ENCODE measurements around the gene MOCS1. TPM values are rescaled to one million over a fixed set of nuclear protein-coding genes. Genes with fewer than 3 reads are reported as not detected.

Gene MOCS1
- total RNA-seq, 2 experiments from 2014 or later: 1.7 to 1.8 TPM

DNA sequence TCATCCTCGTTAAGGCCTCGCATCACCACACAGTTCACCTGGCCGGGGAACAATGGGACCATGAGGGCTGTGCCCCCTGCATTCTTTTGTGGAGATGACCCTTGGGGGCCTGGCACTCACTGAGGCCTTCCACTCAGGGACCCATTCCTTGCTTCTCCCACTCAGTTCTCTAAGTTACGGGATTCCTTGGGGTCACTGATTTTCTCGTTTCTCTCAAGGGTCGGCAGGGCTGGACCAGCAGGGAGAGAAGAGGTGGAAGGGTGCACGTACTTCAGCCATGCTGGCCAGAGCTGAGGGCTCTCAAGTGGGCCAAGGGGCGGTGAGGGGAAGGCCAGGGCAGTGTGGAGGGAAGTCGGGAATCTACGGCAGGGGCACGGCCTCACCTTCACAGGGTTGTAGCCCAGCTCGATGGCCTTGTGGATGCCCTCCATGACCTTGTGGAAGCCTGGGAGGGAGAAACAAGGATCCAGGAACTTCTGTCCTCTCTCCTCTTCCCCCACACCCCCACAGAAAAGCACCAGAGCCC is 20.8 kb downstream of the MOCS1 start:
- ChIA-PET POLR2A (no interaction called here), CTCF (no interaction called here)
- no peaks in the 10 kb centered on the region for H3K4me1 Mint-ChIP-seq
- H3K27ac Mint-ChIP-seq: no peak overlapping the region
- no peaks in the 10 kb centered on the region for H3K27me3 Mint-ChIP-seq
- no peaks in the 10 kb centered on the region for H3K9me3 Mint-ChIP-seq
- DNase-seq: no peak
- H3K36me3 Mint-ChIP-seq (ENCODE audit: low read depth): no peaks in the 10 kb centered on the region
- no peak overlapping the region for H3K4me3 Mint-ChIP-seq

DNA sequence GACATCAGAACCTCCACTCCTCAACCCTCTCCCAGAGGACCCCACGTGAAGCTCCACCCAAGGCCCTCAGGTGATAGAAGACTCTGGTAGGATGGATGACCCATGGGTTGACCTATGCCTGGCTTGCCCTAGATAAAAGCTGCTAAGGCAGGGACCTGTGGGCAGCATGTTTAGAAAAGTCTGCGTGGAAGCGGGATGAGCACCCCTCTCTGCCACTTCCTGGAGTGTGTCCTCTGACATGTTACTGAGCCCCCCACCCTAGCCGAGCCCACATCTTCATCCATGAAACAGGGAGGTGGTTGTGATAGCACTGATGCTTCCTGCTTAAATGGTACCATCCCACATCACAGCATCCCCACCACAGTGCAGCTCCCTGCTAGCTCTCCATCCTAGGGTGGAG is 21.8 kb downstream of the MOCS1 start:
- no peak for DNase-seq
- H3K36me3 Mint-ChIP-seq (ENCODE audit: low read depth): no peaks in the 10 kb centered on the region
- POLR2A ChIA-PET: no interaction called here

DNA sequence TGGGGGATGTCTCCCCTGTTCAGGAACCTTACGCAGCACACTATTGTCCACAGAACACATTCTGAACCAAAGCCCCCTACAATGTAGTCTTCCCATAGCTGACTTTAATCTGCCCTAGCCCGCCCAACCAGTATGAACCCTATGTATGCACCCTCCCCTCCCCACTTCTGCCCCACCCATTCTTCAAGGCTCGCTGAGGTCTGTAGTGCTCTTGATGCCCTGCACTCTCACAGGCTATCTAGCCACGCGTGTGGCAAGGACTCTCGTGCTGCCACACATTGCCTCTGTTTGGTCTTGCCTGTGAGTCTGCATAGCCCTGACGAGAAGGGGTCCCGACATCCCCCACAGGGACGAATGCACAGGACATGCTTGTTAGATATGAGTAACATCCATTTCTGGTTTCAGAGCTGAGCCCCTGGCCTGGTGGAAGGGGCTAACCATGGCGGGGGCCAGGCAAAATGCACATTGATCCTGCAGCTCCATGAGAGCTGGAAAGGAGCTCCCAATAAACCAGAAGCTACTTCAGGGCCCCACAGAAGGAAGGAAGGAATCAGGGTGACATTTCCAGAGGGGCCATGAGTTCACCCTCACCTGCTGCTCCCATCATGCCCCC is 22.6 kb downstream of the MOCS1 start:
- ChIA-PET POLR2A (no interaction called here), CTCF (interaction anchor here (1.7 kb wide), 1 partner anchor 12 kb away, joined by 5 read pairs; no protein-coding TSS in a partner anchor)
- H3K36me3 Mint-ChIP-seq (ENCODE audit: low read depth): no peaks in the 10 kb centered on the region
- no peaks in the 10 kb centered on the region for H3K4me1 Mint-ChIP-seq
- no peaks in the 10 kb centered on the region for H3K27me3 Mint-ChIP-seq
- no peak overlapping the region for H3K4me3 Mint-ChIP-seq
- no peak overlapping the region for H3K27ac Mint-ChIP-seq
- DNase-seq: no peak
- H3K9me3 Mint-ChIP-seq: no peaks in the 10 kb centered on the region

More for the DNA sequence above, 21.8 kb downstream of the MOCS1 start:
- CTCF ChIA-PET: interaction anchor here (0.5 kb wide), 1 partner anchor 18 kb away, joined by 4 read pairs; no protein-coding TSS in a partner anchor
- H3K9me3 Mint-ChIP-seq: no peaks in the 10 kb centered on the region
- H3K27ac Mint-ChIP-seq: no peak overlapping the region
- H3K4me1 Mint-ChIP-seq: no peaks in the 10 kb centered on the region
- no peaks in the 10 kb centered on the region for H3K27me3 Mint-ChIP-seq
- no peak overlapping the region for H3K4me3 Mint-ChIP-seq

DNA sequence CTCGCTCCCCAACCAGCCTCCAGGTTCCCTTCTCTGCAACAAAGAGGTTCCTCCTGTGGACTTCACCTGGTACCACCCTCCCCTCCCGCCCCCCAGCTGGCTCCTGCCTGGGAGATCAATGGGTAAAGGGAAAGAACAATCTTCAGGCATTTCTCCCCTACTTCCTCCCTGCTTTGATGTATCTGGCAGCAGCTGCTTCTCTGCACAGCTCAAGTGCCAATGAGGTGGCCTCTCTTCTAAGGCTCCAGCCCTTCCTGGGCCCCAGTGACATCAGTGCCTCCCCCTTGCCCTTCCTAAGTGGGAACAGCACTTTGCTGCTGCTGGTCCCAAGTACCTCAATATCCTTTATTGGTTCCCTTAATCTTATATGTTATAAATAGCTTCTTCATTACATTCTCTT is 23.5 kb downstream of the MOCS1 start:
- POLR2A ChIA-PET: no interaction called here
- H3K4me1 Mint-ChIP-seq: no peaks in the 10 kb centered on the region
- H3K27me3 Mint-ChIP-seq: no peaks in the 10 kb centered on the region
- no peak for DNase-seq
- no peaks in the 10 kb centered on the region for H3K9me3 Mint-ChIP-seq
- CTCF ChIA-PET: interaction anchor here (0.9 to 1.7 kb wide), 2 partner anchors 11 to 17 kb away, joined by 3 to 5 read pairs; no protein-coding TSS in a partner anchor
- H3K4me3 Mint-ChIP-seq: no peak overlapping the region
- H3K27ac Mint-ChIP-seq: no peak overlapping the region
- H3K36me3 Mint-ChIP-seq (ENCODE audit: low read depth): no peaks in the 10 kb centered on the region

DNA sequence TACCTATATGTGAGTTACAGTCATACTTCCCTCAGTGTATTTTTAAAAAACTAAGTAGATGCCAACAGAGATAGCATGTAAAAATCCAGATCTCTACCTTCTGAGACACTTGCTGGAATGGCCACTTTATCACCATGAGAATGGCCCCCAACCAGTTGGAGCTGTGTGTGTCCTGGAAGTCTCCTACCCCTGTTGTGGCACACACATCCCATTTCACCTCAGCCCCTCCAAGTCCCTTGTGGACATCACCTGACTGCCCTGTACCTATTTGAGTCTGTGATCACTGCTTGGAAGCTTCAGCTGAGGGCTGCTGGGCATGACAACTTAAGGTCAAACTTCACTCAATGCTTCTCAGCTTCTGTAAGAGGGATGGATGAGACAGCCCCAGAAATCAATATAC is 24.1 kb downstream of the MOCS1 start:
- Mint-ChIP-seq H3K4me1 (no peaks in the 10 kb centered on the region), H3K4me3 (no peak overlapping the region), H3K27ac (no peak overlapping the region), H3K9me3 (no peaks in the 10 kb centered on the region), H3K36me3 (ENCODE audit: low read depth) (no peaks in the 10 kb centered on the region), H3K27me3 (no peaks in the 10 kb centered on the region)
- ChIA-PET CTCF (interaction anchor here (0.9 to 1.7 kb wide), 2 partner anchors 10 to 17 kb away, joined by 3 to 5 read pairs; no protein-coding TSS in a partner anchor), POLR2A (no interaction called here)
- DNase-seq: no peak

DNA sequence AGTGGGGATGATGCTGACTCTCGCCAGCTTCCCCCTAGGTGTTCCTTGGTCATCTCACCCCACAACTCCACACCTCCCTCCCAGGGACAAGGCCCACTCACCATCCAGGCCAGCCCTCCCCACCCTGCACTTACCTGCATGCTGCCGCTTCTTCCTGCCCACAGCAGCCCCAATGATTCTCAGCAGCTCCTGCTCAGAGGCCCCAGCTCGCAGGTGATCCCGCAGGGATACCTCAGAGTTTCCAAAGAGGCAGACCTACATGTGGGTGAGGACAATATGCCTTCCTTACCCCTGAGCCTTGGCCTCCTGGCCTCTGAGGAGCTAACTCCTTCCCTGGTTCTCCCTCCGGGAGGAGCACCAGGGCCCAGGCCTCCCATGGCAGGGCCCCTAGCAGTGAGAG is 24.6 kb downstream of the MOCS1 start:
- H3K27me3 Mint-ChIP-seq: no peaks in the 10 kb centered on the region
- H3K9me3 Mint-ChIP-seq: no peaks in the 10 kb centered on the region
- ChIA-PET CTCF (interaction anchor here (0.9 to 1.7 kb wide), 2 partner anchors 10 to 16 kb away, joined by 3 to 5 read pairs; no protein-coding TSS in a partner anchor), POLR2A (no interaction called here)
- no peaks in the 10 kb centered on the region for H3K4me1 Mint-ChIP-seq
- DNase-seq: no peak
- no peak overlapping the region for H3K27ac Mint-ChIP-seq
- H3K4me3 Mint-ChIP-seq: no peak overlapping the region
- H3K36me3 Mint-ChIP-seq (ENCODE audit: low read depth): no peaks in the 10 kb centered on the region

DNA sequence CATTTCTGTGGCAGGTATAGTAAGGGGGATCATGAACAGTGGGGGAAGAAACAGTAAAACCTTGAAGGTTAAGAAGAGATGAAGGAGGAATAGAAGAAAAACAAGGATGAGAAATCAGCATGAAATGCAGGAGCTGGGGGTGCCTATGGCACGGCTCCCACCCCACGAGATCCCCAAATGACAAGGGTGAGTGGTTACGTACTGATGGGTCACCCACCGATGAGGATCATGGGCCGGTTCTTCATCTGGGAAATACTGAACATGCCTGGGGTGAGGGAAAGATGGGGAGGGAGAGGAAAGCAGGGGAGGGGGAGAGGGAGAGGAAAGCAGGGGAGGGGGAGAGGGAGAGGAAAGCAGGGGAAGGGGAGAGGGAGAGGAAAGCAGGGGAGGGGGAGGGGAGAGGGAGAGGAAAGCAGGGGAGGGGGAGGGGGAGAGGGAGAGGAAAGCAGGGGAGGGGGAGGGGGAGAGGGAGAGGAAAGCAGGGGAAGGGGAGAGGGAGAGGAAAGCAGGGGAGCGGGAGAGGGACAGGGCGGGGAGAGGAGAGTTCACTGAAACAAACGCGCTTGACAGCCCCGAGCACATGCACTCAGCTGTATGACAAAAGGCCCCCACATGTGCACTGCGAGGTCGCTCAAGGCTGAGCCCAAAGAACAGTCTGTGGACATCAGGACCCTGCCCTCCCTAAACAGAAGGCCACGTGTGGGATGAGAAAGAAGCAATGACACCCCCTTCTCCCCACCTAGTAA is 25.3 kb downstream of the MOCS1 start:
- Mint-ChIP-seq H3K9me3 (no peaks in the 10 kb centered on the region), H3K4me1 (no peaks in the 10 kb centered on the region), H3K27me3 (no peaks in the 10 kb centered on the region), H3K36me3 (ENCODE audit: low read depth) (no peaks in the 10 kb centered on the region), H3K27ac (no peak overlapping the region), H3K4me3 (no peak overlapping the region)
- POLR2A ChIA-PET: no interaction called here
- no peak for DNase-seq
- CTCF ChIA-PET: no interaction called here

DNA sequence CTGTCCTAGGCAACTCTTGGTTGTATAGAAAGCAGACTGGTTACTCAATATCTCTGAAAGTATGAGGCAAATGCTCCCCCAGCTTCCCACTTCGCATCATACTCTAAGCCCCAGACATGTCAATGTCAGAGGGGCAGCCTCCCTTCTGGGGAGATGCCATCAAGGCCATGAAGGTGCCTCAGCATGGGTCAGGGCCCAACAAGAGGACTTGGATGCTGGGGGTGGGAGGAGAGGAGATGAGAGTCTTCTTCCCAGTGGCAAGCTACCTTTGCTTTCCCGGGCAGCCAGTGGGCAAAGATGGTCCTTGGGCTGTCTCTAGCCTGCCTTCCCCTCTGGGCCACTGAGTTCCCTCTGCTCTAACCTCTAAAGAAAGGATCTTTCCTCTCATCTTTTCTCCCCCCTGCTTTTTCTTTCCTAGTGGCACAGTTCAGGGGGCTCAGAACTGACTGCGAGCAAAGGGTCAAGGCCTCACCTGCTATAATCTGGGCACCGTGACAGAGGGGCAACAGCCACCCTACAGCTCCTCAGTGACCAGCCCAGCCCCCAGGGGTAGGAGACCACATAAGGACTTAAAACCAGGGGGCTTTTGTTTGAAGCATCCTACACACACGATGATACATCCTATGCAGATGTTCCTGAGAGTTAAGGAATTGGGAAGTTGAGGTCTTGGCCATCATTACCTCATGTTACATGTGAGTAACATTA is 26.2 kb downstream of the MOCS1 start:
- H3K9me3 Mint-ChIP-seq: no peaks in the 10 kb centered on the region
- H3K27ac Mint-ChIP-seq: no peak overlapping the region
- no peaks in the 10 kb centered on the region for H3K36me3 Mint-ChIP-seq (ENCODE audit: low read depth)
- no peaks in the 10 kb centered on the region for H3K4me1 Mint-ChIP-seq
- H3K4me3 Mint-ChIP-seq: no peak overlapping the region
- no peak for DNase-seq
- ChIA-PET CTCF (no interaction called here), POLR2A (no interaction called here)
- no peaks in the 10 kb centered on the region for H3K27me3 Mint-ChIP-seq

DNA sequence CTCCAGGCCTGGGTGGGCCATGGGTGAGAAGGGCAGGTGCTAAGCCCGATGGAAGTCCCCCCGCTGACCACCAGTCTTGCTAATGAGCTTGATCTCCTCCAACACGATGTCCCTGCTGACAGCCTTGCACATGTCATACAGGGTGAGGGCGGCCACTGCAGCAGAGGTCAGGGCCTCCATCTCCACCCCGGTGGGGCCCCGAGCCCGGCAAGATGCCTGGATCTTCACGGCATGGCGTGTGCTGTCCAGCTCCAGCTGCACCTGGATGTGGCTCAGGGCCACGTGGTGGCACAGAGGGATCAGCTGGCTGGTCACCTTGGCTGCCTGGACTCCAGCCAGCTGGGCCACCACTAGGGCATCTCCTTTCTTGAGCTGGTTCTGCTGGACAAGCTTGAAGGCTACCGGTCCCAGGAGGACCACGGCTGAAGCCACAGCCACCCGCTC is 27.9 kb downstream of the MOCS1 start:
- Mint-ChIP-seq H3K27ac (no peak overlapping the region), H3K4me3 (no peak overlapping the region), H3K27me3 (no peaks in the 10 kb centered on the region), H3K9me3 (no peaks in the 10 kb centered on the region), H3K36me3 (ENCODE audit: low read depth) (no peaks in the 10 kb centered on the region), H3K4me1 (no peaks in the 10 kb centered on the region)
- DNase-seq: no peak
- ChIA-PET CTCF (no interaction called here), POLR2A (no interaction called here)

DNA sequence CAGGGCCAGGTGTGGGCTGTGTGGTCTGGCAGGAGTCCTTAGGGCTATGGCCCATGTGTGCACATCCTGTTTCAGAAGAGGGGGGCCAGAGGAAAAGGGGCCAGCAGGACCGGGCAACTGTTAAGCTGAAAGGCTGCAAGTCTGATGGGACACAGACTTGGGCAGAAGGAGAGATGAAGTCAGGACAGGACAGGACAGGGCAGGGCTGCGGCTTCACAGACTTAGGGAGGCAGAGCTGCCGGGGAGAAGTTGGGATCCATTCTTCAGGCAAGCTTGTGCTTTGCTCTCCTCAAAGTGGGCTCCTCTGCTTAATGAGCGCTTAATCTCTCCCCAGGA is 28.7 kb downstream of the MOCS1 start:
- Mint-ChIP-seq H3K27ac (no peak overlapping the region), H3K9me3 (no peaks in the 10 kb centered on the region), H3K4me1 (no peaks in the 10 kb centered on the region), H3K36me3 (ENCODE audit: low read depth) (no peaks in the 10 kb centered on the region), H3K27me3 (no peaks in the 10 kb centered on the region), H3K4me3 (no peak overlapping the region)
- CTCF ChIA-PET: interaction anchor here (0.8 to 1.2 kb wide), 2 partner anchors 14 to 28 kb away, joined by 3 to 4 read pairs; no protein-coding TSS in a partner anchor
- no peak for DNase-seq
- POLR2A ChIA-PET: no interaction called here

DNA sequence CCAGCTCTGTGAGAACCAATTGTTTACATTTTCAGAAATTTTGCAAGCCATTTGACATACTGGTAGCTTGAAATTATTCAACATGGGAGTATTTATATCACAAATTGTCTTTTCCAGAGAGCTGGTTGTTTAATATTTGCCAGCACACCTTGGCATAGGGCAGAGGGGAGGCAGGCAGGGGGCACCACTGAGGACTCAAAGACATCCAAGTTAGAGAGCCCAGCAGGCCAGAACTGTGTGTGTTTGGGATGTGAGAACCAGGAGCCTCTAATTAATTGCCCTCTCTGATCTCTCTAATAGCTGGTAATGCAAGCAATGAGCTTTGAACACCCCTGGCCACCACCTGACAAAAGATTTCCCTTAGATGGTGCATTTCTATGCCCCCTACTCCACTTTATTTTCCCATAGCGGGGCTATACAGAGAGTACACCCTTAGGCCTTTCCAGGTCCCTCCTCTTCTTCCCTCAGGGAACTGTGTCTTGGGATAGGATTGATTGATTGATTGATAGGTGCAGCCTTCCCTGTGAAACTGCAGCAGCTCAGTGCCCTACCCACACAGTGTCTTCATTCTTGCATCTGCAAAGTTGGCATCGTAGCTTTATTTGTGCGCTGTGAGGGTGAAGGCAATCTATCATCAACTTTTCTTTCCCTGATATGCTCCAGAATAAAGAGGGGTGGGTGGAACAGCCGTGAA is 29.2 kb downstream of the MOCS1 start:
- Mint-ChIP-seq H3K9me3 (no peaks in the 10 kb centered on the region), H3K27ac (no peak overlapping the region), H3K36me3 (ENCODE audit: low read depth) (no peaks in the 10 kb centered on the region), H3K27me3 (no peaks in the 10 kb centered on the region), H3K4me3 (no peak overlapping the region), H3K4me1 (no peaks in the 10 kb centered on the region)
- no peak for DNase-seq
- ChIA-PET POLR2A (no interaction called here), CTCF (interaction anchor here (0.8 to 1.2 kb wide), 2 partner anchors 14 to 28 kb away, joined by 3 to 4 read pairs; no protein-coding TSS in a partner anchor)

DNA sequence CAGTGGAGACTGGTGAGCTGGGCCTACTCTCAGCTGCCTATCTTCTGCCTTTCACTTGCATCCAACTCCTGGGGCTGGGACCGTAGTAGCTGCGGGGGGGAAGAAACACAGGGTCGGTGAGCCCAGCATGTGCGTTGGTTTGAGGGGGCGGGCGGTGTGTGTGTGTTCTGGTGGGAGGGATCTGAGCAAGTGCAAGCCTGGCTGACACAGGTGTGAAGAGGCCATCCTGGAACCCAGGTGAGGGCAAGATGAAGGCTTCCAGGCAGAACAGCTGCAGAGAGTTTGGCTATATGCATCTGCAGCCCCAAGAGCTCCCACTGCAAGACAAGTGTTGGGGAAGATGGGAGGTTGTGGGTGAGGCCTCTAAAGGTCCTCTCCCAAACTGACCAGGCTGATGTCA is 30.6 kb downstream of the MOCS1 start:
- Mint-ChIP-seq H3K27me3 (no peaks in the 10 kb centered on the region), H3K36me3 (ENCODE audit: low read depth) (no peaks in the 10 kb centered on the region), H3K9me3 (no peaks in the 10 kb centered on the region), H3K4me3 (no peak overlapping the region), H3K27ac (no peak overlapping the region), H3K4me1 (no peaks in the 10 kb centered on the region)
- POLR2A ChIA-PET: no interaction called here
- DNase-seq: no peak
- CTCF ChIA-PET: no interaction called here
